Gastroesophageal sphincter (tissue), 4 donors: Measurements from ENCODE around the gene KLK6. TPM values are rescaled to one million over a fixed set of nuclear protein-coding genes. Genes with fewer than 3 reads are reported as not detected.

Experiments used
- ATAC-seq: fragments of 150-250 bp; one replicate; pipeline ENCODE4 v1.9.1; 2016; ENCODE audit warnings: mild to moderate bottlenecking, moderate library complexity
- H3K27ac ChIP-seq, 4 donors: fragments of 200-600 bp; sonication (generic) in 3 of 4; 1 replicate in 3 of 4; 2 replicates in 1 of 4; pipeline ENCODE4 v1.5.1; 2016 to 2019
- H3K27me3 ChIP-seq: fragments of 200-600 bp; sonication (generic); one replicate; pipeline ENCODE4 v1.5.1; 2019
- H3K36me3 ChIP-seq, 2 donors: fragments of 200-600 bp; sonication (generic); one replicate each; pipeline ENCODE4 v1.5.1; 2019; ENCODE audit warnings: control low read depth in 1 of 2
- H3K4me1 ChIP-seq, 3 donors: fragments of 200-600 bp; sonication (generic); 1 replicate in 2 of 3; 2 replicates in 1 of 3; pipeline ENCODE4 v1.5.1; 2016 to 2019; ENCODE audit warnings: control low read depth in 2 of 3
- H3K4me3 ChIP-seq, 2 donors: fragments of 200-600 bp; sonication (generic); one replicate each; pipeline ENCODE4 v1.5.1; 2019; ENCODE audit warnings: mild to moderate bottlenecking in 1 of 2, moderate library complexity in 1 of 2
- H3K9me3 ChIP-seq, 3 donors: fragments of 200-600 bp; sonication (generic); one replicate each; pipeline ENCODE4 v1.5.1; 2017 to 2019; ENCODE audit warnings: control low read depth in 2 of 3
- EP300 ChIP-seq: sonication (generic); formaldehyde crosslinking; IDR thresholded peaks from one replicate; pipeline ENCODE4 v1.6.1; 2017; ENCODE audit warnings: antibody characterized with exemption, mild to moderate bottlenecking
- POLR2A ChIP-seq, 2 donors: fragments of 450-650 bp; IDR thresholded peaks; one replicate each; pipeline ENCODE4 v1.6.1; 2017; ENCODE audit warnings: antibody characterized with exemption in 2 of 2, mild to moderate bottlenecking in 2 of 2, moderate library complexity in 1 of 2
- POLR2AphosphoS5 ChIP-seq: sonication (generic); formaldehyde crosslinking; IDR thresholded peaks from one replicate; pipeline ENCODE4 v1.6.1; 2017; ENCODE audit warnings: antibody characterized with exemption
- WGBS, 2 donors: methylation state at CpG; one replicate each; pipeline ENCODE4 v1.1.5; 2018; ENCODE audit warnings: low coverage in 1 of 2; 5-methylcytosine and 5-hydroxymethylcytosine counted together
- total RNA-seq, 4 donors: library from RNA; depleted of rRNA; stranded (reverse); fragments of >200 nt; gene quantifications; one replicate each; pipeline ENCODE4 v1.1.0, GENCODE V29; 2016
- TF ChIP-seq, protein P1 (sequence below), 4 experiments: fragments of 200-600 bp in 2 of 4; fragments of 450-650 bp in 2 of 4; sonication (generic) in 1 of 4; IDR thresholded peaks; one replicate each; pipeline ENCODE4 v1.5.1; 2017 to 2019; ENCODE audit warnings: antibody characterized with exemption in 4 of 4, mild to moderate bottlenecking in 2 of 4, moderate library complexity in 2 of 4

The KLK6 gene
- total RNA-seq, 4 donors from 2014 or later: 1.1 to 7.8 TPM; not detected in 2

GRCh38 chr19:51002089-51002532 lies 32.7 kb upstream of the KLK6 start:
- H3K27ac ChIP-seq: no peak overlapping the region
- 23 to 25% methylated on average over 4 of the region's 12 CpGs for WGBS, 2 donors
- H3K4me3 ChIP-seq: no peak overlapping the region
- peaks cover 84% of the 10 kb centered on the region for H3K27me3 ChIP-seq
- TF ChIP-seq, protein P1, sequence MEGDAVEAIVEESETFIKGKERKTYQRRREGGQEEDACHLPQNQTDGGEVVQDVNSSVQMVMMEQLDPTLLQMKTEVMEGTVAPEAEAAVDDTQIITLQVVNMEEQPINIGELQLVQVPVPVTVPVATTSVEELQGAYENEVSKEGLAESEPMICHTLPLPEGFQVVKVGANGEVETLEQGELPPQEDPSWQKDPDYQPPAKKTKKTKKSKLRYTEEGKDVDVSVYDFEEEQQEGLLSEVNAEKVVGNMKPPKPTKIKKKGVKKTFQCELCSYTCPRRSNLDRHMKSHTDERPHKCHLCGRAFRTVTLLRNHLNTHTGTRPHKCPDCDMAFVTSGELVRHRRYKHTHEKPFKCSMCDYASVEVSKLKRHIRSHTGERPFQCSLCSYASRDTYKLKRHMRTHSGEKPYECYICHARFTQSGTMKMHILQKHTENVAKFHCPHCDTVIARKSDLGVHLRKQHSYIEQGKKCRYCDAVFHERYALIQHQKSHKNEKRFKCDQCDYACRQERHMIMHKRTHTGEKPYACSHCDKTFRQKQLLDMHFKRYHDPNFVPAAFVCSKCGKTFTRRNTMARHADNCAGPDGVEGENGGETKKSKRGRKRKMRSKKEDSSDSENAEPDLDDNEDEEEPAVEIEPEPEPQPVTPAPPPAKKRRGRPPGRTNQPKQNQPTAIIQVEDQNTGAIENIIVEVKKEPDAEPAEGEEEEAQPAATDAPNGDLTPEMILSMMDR (IDR thresholded peaks at IDR 0.05): no peak
- no peak for TF ChIP-seq EP300
- TF ChIP-seq POLR2AphosphoS5: no peak
- no peak for TF ChIP-seq POLR2A (IDR thresholded peaks at IDR 0.05)
- ATAC-seq: no peak
- H3K4me1 ChIP-seq: no peaks in the 10 kb centered on the region
- no peaks in the 10 kb centered on the region for H3K9me3 ChIP-seq
- no peaks in the 10 kb centered on the region for H3K36me3 ChIP-seq

GRCh38 chr19:51001515-51001914 lies 32.1 kb upstream of the KLK6 start, which contains the start of gene KLK8:
Gene KLK8 (minus strand): TSS chr19:51001604. CDS start chr19:51001167, 437 bp downstream.
- Histone ChIP-seq H3K27ac (no peak within 1 kb of the TSS), H3K9me3 (no peaks in the 10 kb centered on the region), H3K4me3 (no peak within 1 kb of the TSS), H3K36me3 (no peaks in the 10 kb centered on the region), H3K4me1 (no peaks in the 10 kb centered on the region), H3K27me3 (peaks cover 78% of the 10 kb centered on the region)
- no peak for ATAC-seq
- 0 to 11% methylated on average over 2 to 3 of the region's 7 CpGs for whole genome bisulfite sequencing, 2 donors
- TF ChIP-seq POLR2AphosphoS5: no peak
- TF ChIP-seq POLR2A (IDR thresholded peaks at IDR 0.05): no peak
- TF ChIP-seq, protein P1 (IDR thresholded peaks at IDR 0.05): no peak

- Histone ChIP-seq H3K4me3 (no peak overlapping the region), H3K27me3 (peaks cover 73% of the 10 kb centered on the region), H3K36me3 (no peaks in the 10 kb centered on the region), H3K9me3 (no peaks in the 10 kb centered on the region), H3K4me1 (no peaks in the 10 kb centered on the region), H3K27ac (no peak overlapping the region)
- no peak for ATAC-seq
- 43% methylated on average over 5 of the region's 16 CpGs; no CpG with 5 or more reads in 1 of the 2 donors for WGBS, 2 donors
- TF ChIP-seq POLR2A (IDR thresholded peaks at IDR 0.05) (no peak), EP300 (no peak), POLR2AphosphoS5 (no peak)
- TF ChIP-seq, protein P1 (IDR thresholded peaks at IDR 0.05): no peak
Measured at GRCh38 chr19:51000981-51001380, 31.6 kb upstream of the KLK6 start.

DNA sequence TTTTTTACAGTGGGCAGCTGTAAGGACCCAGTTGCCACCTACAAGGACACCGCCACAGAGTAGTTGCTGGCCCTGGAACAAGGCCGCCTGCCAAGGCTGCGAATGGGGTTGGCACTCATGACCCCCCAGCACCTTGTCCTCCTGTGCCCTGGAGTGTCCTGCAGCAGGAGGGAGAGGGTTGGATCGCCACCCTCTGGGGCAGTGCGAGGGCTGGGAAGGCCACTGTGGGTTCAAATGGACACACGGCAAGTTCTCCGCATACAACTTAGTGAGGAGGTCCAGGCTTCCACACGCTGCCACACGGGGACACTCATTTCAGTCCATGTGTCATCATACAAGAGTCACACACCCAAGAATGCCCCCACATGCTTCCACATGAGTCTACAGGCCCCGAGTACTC lies 31.0 kb upstream of the KLK6 start:
- TF ChIP-seq POLR2AphosphoS5 (no peak), EP300 (no peak), POLR2A (IDR thresholded peaks at IDR 0.05) (no peak)
- TF ChIP-seq, protein P1 (IDR thresholded peaks at IDR 0.05): no peak
- H3K27ac ChIP-seq: no peak overlapping the region
- H3K27me3 ChIP-seq: peaks cover 69% of the 10 kb centered on the region
- ATAC-seq: no peak
- 80 to 89% methylated on average over 2 to 3 of the region's 10 CpGs for WGBS, 2 donors
- no peak overlapping the region for H3K4me3 ChIP-seq
- no peaks in the 10 kb centered on the region for H3K4me1 ChIP-seq
- H3K36me3 ChIP-seq: no peaks in the 10 kb centered on the region
- no peaks in the 10 kb centered on the region for H3K9me3 ChIP-seq

DNA sequence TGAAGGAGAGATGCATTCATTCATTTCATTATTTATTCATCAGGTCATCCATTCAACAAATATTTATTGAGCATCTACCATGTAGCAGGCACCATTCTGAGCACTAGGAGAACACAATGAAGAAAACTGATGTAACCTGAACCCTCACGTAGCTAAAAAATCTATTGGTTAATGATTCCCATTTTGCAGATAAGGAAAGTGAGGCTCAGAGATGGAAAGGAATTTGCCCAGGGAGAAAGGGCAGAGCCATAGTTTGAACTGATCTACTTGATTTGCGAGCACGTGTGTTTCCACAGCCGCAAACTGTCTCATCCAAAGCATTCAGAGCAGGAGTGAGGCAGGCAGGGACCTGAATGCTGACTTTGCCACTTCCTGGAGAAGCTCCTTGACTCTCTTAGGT lies 29.3 kb upstream of the KLK6 start:
- no peak for TF ChIP-seq POLR2AphosphoS5
- no peak for TF ChIP-seq POLR2A (IDR thresholded peaks at IDR 0.05)
- TF ChIP-seq EP300: no peak
- no peak overlapping the region for H3K27ac ChIP-seq
- no peaks in the 10 kb centered on the region for H3K4me1 ChIP-seq
- no peaks in the 10 kb centered on the region for H3K36me3 ChIP-seq
- ATAC-seq: no peak
- 17 to 68% methylated on average over 1 to 4 of the region's 4 CpGs for WGBS, 2 donors
- H3K9me3 ChIP-seq: no peaks in the 10 kb centered on the region
- H3K4me3 ChIP-seq: no peak overlapping the region
- H3K27me3 ChIP-seq: peaks cover 57% of the 10 kb centered on the region
